SK-N-DZ (cell line): ENCODE measurements around the gene FRYL.
"Not testable (repeated sequence)": the region's sequence is repeated elsewhere in the genome, so short reads cannot be mapped to it uniquely, and the experiment has no call there.

Experiments used
- DNase-seq: peaks from one replicate; pipeline ENCODE4 v3.0.0-alpha.2; 2015; ENCODE audit warnings: low spot score

Gene FRYL

DNA sequence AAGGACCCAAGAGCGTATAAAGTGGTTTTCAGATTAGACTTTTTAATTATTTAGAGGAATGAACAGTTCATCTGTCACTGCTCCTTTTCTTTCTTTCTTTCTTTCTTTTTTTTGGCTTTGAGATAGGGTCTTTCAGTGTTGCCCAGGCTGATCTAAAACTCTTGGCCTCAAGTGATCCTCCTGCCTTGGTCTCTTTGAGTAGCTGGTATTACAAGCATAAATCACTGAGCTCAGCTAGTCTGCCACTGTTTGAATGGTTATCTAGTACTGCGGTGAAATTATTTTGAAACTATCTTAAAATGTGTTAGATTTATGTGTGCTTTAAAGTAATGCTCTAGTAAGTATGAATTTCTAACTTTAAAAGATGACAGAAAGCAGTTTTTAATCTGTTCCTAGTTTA, 6.5 kb upstream of the FRYL start:
- DNase-seq: no peak

DNA sequence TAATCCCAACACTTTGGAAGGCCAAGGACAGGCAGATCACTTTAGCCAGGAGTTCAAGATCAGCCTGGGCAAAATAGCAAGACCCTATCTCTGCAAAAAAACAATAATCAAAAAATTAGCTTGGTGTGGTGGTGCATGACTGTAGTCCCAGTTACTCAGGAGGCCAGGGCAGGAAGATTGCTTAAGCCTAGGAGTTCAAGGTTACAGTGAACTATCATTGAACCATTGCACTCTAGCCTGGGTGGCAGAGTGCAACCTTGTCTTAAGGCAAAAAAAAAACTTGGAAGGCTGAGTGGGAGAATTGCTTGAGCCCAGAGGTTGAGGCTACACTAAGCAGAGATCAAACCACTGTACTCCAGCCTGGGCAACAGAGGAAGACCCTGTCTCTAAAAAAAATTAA, 5.2 kb upstream of the FRYL start:
- DNase-seq: no peak

DNA sequence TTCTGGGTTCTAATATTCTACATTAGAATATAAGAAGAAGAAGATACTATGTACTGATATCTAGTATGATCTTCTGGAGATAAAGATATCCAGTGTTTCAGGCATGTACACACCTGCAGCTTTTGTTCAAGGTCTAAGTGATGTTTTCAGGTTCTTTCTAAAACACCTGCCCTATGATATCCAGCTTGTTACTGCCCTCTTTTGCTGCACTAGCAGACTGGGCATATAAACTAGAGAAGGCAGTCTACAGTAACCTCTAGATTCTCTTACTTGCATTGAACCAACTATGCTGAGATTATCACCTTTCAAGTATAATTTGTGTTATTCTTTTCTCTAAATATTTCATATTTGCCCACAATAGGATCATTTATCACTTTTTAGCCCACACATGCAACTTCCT, 1.9 kb upstream of the FRYL start:
- DNase-seq: no peak

DNA sequence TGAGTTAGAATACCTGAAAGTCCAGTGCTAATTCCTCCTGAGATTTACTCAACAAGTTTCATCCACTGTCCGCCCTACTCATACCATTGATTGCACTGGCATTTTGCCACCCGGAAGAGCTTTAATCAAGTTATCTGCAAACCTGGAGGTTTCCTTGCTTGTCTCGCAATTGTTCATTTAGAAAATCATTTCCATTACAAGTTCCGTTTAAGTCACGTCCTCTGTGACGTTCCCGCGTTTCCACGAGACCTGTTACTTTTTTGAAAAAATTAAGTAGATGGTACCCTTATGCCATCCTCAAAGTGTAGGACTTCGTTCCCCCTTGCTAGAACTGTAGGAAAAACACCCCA, 761 bp upstream of the FRYL start:
- DNase-seq: no peak

DNA sequence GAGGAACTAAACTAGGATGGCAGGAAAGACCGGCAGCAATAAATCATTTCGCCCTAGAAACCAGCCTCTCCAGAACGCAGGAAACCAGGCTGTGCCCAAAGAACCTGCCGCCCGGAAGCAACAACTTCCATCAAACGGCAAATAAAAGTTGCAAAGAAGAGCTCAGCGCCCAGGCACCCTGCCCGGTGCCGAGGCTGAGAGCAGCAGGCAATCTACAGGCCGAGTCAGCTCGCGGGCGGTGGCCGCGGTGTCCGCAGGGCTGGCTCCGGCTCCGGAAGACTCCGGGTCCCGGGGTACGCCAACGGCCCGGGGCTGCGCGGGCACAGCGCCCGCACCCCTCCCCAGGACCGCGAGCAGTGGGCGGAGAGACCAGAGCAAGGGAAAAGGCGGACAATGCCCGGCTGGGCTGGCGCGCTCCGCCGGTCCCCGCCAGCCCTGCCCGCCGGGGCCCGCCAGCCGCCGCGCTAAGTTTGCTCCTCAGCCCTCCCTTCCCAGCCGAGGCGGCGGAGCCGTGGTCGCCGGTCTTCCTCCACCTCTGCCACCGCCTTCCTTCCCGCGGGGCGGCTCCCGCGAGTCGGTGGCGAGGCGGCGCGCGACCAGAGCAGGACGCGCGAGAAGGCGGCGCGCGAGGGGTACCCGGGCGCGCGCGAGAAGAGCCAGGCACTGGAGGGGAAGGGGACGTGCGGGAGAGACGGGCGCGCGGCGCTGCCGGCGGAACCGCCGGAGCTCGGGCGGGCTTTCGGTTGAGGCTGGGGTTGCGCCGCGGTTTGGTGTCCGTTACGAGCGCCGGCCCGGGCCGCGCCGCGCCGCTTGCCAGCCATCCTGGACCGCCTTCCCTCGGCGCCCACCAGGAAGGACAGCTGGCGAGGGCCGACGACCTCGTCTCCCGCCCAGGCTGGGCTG, 733 bp downstream of the FRYL start:
- DNase-seq: peak; percentile 59

DNA sequence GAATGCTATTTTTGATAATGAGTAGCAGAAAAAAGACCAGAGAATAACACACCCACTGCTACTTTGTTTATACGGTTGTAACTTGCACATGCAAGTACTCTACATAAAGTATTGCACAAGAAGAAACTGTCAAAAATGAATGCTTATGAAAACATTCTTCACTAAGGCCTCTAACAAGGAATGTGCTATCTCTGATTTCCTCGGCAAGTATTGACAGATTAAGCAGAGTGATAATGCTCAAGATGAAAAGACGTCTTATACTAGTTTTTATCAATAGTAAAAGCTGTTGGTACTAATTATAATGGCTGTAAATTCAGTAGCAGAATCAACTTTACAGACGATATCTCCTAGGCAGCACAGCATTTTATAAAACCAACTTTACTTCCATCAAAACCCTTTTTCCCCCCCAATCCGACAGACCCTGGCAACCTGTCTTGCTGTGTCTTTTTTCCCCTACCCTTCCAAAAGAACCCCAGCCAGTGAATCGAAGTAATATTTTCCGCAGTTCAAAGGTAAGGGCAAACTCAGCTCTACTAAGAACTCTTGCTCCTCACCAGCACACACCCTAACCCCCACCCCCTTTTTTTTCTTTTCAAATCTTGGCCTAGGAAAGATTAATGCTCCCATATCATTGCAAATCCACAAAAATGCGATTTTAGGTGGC, 1.5 kb downstream of the FRYL start:
- no peak for DNase-seq

DNA sequence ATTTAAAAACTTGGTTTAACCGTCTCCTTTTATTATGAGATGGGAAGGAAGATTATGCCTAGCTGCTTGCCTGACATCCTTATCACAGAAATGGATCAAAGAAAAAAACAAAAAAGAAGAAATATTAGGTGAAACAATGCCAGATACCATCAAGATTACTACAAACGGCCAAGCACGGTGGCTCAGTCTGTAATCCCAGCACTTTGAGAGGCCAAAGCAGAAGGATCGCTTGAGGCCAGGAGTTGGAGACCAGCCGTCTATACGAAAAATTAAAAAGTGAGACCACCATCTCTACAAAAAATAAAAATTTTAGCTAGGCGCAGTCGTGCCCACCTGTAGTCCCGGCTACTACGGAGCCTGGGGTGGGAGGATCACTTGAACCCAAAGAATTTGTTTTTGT, 2.3 kb downstream of the FRYL start:
- DNase-seq: no peak

DNA sequence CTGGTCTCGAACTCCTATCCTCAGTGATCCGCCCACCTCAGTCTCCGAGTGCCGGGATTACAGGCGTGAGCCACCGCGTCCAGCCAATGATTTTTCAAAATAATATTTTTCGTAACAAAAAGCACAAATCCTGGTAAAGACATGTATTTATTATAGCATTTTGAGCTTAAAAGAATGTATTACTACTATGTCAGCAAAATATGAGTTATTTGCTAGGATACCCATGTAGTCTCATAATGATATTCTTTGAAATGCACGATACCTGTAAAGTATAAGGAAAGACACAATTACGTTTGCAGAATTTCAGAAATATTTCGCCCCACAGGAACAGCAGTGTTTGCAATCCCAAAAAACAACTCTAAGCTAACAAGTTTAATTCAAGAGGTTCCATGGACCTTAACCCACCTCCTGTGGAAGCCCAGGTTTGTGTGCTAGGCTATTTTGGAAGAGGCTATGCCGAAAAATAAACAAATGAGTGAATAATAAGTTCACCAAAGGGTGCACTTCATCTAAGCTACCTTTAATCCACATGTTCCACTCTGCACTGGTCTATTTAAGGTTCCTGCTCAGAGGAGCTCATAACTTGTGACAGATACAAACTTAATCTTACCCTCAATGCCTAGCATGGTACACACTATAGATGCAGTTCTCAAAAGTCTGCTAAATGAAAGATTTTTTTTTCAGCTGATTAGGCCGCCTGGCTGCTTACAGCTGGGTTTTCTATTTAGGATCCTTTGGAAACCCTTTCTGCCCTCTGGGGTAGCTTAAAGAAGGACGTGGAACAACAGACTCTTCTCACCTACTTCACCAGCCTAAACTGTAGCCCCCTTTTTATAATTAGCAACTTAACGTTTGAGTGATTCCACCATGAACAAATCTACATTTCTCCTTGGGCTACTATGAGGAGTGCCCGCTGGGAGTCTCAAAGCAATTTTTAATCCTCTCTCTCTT, 5.0 kb downstream of the FRYL start:
- DNase-seq: no peak

DNA sequence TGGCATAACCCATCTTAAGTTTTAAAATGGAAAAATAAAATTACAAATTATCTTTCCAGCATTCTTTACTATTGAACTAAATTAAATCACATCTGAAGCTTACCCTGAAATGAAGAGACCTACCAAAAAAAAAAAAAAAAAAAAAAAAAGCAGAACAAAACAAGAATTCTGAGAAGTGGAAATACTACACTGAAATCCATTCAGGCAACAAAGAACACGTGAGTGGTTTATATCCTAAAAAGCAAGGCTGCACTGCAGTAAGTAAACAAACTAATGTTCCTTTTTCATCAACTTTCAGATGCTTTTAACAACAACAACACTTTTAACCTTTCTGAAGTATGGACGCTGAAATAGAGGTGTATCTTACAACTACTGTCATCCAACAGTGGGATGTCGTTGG, 7.5 kb downstream of the FRYL start:
- DNase-seq: no peak

DNA sequence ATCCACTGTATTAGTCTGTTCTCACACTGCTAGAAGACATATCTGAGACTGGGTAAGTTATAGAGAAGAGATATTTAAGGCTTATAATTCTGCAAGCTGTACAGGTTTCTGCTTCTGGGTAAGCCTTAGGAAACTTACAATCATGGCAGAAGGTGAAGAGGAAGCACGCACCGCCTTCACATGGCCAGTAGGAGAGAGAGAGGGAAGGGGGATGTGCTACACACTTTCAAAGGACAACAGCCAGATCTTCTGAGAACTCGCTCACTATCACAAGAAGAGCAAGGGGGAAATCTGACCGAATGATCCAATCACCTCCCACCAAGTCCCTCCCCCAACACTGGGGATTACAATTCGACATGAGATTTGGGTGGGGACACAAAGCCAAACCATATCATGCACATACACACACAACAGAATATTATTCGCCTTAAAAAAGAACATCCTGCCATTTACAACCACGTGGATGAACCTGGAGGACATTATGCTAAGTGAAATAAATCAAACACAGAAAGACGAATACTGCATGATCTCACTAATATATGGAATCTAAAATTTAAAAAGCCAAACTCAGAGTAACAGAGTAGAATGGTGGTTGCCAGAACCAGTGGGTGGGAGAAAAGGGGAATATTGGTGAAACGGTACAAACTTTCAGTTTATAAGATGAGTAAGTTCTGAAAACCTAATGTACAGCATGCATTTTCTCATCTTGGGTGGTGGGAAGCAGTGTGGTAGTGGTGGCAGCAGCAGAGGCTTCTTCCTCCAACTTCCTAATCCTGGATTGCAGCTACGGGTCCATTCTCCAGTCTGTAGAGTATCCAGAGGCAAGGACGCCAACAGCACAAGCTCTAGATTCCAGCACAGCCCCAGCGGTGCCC, 12.8 kb downstream of the FRYL start:
- DNase-seq: no peak

DNA sequence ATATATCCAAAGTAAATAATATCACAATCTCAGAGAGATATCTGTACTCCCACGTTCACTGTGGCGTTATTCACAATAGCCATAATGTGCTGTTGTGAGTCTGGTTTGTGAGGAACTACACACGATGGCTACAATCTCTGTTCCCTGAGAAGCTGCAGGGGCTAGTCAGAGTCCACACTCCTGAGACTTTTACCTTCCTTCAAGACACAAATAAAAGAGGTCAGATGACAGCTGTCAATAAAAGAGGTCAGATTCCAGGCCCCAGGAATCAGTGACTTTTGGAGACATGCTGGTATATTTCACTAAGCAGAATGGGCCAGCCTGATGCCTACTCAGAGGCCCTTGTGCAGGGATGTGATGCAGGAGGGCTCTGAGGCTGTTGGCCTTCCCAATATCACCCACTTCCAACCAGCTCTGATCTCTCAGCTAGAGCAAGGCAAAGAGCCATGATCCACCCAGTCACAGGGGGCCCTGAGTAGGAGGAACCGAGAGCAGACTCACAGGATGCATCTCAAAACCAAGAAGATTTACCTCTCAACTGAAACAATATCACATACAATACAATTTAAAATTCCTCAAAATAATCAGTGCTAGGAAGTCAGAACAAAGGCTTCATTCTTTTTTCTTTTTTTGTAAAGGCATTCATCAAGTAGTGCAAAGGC, 13.8 kb downstream of the FRYL start:
- no peak for DNase-seq

DNA sequence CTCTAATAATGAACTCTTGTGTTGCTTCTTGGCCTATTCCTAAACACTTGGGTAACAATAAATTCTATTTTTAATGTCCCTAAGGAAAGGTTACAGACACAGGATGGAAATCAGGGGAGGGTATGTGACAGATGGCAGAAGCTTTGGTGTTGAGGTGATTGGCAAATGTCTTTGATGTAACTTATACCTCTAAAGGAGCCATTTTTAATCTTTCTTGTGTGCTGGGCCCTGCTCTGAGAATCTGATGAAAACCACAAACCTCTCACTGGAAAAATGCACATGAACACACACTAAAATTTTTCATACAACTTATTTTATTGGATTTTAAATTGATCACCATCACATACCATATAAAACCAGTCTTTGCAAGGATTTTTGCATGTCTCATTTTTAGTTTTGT, 17.7 kb downstream of the FRYL start:
- DNase-seq: no peak

DNA sequence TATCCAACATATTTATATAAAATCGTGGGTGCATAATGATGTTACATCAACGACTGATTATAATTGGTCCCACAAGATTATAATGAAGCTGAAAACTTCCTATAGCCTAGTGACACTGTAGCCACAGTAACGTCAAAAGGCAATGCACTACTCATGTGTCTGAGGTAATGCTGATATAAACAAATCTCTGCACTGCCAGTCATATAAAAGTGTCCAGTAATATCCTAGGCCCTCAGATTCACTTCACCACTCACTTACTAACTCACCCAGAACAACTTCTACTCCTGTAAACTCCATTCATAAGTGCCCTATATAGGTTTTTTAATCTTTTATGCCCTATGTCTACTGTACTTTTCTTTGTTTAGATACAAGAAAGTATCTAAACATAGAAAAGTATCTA, 18.8 kb downstream of the FRYL start:
- DNase-seq: no peak

DNA sequence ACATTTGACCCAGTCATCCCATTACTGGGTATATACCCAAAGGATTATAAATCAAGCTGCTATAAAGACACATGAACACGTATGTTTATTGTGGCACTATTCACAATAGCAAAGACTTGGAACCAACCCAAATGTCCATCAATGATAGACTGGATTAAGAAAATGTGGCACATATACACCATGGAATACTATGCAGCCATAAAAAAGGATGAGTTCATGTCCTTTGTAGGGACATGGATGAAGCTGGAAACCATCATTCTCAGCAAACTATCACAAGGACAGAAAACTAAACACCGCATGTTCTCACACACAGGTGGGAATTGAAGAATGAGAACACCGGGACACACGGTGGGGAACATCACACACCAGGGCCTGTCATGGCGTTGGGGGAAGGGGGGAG, 21.4 kb downstream of the FRYL start:
- DNase-seq: not testable (repeated sequence)

DNA sequence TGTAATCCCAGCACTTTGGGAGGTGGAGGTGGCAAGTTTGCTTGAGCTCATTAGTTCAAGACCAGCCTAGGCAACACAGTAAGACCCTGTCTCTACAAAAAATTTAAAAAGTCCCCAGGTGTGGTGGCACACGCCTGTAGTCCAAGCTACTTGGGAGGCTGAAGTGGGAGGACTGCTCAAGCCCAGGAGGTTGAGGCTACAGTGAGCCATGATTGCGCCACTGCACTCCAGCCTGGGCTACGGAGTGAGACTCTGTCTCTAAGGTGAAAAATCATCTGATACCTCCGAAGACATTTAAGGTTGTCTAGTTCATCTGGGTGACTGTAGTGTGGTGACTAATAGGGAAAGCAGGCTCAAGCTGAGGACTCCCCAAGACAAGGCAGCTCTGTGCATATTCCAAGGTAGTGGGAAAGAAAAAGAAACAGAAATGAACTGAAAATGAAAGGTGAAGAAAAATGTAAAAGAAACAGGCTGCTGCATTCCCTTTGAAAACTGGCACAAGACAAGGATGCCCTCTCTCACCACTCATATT, 23.3 kb downstream of the FRYL start:
- no peak for DNase-seq

DNA sequence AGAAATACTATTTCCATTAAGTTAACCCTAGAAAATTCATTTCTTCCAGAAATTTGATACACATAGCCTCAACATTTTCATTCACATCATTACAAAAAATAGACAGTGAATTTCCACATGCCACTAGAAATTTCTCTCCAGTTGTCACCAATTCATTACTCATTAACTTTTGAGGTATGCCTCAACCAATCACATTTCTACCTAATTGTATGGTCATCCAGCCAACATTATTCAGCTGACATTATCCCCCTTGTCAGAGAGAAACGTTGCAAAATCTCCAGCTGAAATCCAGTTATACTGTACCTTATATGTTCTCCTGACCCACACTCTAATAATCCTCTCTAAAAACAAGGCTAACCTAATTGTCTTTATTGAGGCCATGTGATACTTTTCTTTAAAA, 24.8 kb downstream of the FRYL start:
- no peak for DNase-seq

DNA sequence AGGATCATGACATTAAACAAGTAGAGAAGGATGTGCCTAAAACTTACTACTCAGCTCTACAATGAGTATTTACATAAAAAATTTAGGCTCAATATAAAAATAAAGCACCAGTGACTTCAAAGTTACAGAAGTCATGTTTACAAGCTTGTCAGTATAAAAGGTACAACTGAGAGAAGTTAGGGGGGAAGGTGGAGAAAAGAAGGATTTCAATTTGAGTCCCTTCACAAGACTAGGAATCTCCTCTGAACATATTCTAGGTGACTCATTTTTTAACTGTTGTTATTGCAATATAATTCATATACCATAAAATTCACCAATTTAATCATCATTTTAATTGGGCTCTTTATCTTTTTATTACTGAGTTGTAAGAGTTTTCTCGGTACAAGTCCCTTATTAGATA, 26.9 kb downstream of the FRYL start:
- DNase-seq: no peak

DNA sequence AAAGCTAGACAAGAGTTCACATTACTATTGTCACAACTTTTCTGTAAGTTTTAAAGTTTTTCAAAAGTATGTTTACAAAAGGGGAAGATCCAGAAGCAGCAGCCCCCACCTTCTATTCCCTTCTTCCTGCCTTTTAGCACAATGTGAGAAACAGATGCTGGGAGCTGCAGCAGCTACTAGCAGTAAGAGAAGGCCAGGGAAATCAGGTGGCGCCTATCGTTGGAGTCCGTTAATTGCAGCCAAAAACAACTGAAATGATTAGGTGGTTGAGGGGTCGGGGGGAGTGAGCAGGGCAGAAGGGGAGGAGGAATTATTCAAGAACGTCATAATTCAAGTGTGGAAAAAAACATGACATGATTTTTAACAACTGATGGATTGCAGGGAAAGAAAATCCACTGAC, 27.4 kb downstream of the FRYL start:
- DNase-seq: no peak

DNA sequence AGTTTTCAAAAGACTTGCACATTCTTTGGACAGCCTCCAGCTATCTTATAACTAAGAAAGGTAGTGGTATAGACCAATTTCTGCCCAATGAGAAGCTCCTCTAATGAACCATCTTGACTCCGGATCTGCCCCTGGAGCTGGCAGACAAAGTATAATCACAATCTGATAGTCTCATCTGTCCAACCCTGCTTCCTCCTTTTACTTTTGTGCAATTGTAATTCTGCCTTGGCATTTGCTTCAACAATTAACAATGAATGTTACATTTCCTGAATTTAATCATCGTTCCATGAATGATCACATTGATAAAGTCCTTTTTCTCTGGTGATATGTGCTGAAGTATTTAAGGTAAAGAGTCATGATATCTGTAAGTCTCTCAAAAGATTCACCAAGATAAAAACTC, 27.8 kb downstream of the FRYL start:
- DNase-seq: no peak

DNA sequence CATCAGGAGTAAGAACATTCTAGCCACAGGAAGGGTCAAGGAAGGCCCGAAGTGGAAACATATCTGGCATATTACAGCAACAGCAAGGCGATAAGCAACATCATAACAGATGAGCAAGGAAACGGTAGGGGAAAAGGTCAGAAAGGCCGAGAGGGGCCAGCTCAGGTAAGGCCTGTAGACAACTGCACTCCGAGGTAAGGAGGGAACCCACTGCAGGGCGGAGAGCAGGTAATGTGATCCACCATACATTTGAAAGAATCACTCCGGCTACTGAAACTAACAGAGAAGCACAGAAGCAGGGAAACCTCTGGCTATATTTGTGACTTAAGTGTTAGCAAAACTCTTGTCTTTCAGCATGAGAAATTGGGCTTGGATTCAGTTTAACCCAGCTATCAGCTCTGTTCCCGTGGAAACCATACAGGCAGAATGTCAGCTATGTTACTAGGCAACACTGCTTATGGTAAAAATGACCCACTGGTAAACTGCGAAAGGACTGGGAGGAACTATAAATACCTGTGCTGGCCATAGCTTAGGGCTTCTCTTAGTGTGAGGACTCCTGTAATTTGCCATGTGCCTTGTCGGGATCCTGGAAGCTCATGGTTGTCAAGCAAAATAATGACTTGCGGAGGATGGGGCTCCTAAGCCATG, 31.0 kb downstream of the FRYL start:
- no peak for DNase-seq
